ENCODE data around the gene PSMB10.

The PSMB10 gene

GRCh38 chr16:67909056-67909742, 27.5 kb downstream of the PSMB10 start:
- DNase-seq (ENCODE audit: extremely low spot score), result no peak
- TF ChIP-seq LEF1 (IDR thresholded peaks at IDR 0.05; ENCODE audit: borderline replicate concordance) (no peak), NFRKB (IDR thresholded peaks at IDR 0.05) (no peak), SUZ12 (IDR thresholded peaks at IDR 0.05) (no peak), SP1 (IDR thresholded peaks at IDR 0.05) (no peak), FOXK2 (IDR thresholded peaks at IDR 0.05) (no peak), PKNOX1 (IDR thresholded peaks at IDR 0.05) (no peak), ZNF384 (IDR thresholded peaks at IDR 0.05) (no peak), CTBP1 (IDR thresholded peaks at IDR 0.05; ENCODE audit: borderline replicate concordance) (no peak), TARDBP (IDR thresholded peaks at IDR 0.05) (no peak), HDGF (IDR thresholded peaks at IDR 0.05; ENCODE audit: borderline replicate concordance) (no peak), BHLHE40 (IDR thresholded peaks at IDR 0.05; ENCODE audit: borderline replicate concordance) (no peak), ELF4 (IDR thresholded peaks at IDR 0.05) (no peak), ARNT (IDR thresholded peaks at IDR 0.05) (no peak), FOXM1 (IDR thresholded peaks at IDR 0.05; ENCODE audit: borderline replicate concordance) (no peak), FOXA1 (IDR thresholded peaks at IDR 0.05) (no peak), L3MBTL2 (conservative IDR thresholded peaks at IDR 0.05) (no peak)
- ChIA-PET POLR2A (no interaction called here), CTCF (no interaction called here)

GRCh38 chr16:67907397-67908180, 29.1 kb downstream of the PSMB10 start:
- TF ChIP-seq HDGF (IDR thresholded peaks at IDR 0.05; ENCODE audit: borderline replicate concordance), result no peak
- TF ChIP-seq TARDBP (IDR thresholded peaks at IDR 0.05), result no peak
- no peak for TF ChIP-seq LEF1 (IDR thresholded peaks at IDR 0.05; ENCODE audit: borderline replicate concordance)
- TF ChIP-seq CTBP1 (IDR thresholded peaks at IDR 0.05; ENCODE audit: borderline replicate concordance), result no peak
- TF ChIP-seq L3MBTL2 (conservative IDR thresholded peaks at IDR 0.05), result no peak
- no peak for TF ChIP-seq SP1 (IDR thresholded peaks at IDR 0.05)
- TF ChIP-seq BHLHE40 (IDR thresholded peaks at IDR 0.05; ENCODE audit: borderline replicate concordance), result no peak
- POLR2A ChIA-PET, result interaction anchor here (0.8 kb wide), 1 partner anchor 14 kb away, joined by 3 read pairs; the partner anchor contains the start of gene PSKH1
- no peak for DNase-seq (ENCODE audit: extremely low spot score)
- CTCF ChIA-PET, result interaction anchor here (1.1 to 1.2 kb wide), 2 partner anchors 24 to 34 kb away, joined by 3 to 6 read pairs; no protein-coding TSS in a partner anchor

GRCh38 chr16:67902831-67903230, 33.8 kb downstream of the PSMB10 start:
- no peak for DNase-seq (ENCODE audit: extremely low spot score)
- TF ChIP-seq TARDBP (IDR thresholded peaks at IDR 0.05), result no peak
- no peak for TF ChIP-seq BHLHE40 (IDR thresholded peaks at IDR 0.05; ENCODE audit: borderline replicate concordance)
- no peak for TF ChIP-seq LEF1 (IDR thresholded peaks at IDR 0.05; ENCODE audit: borderline replicate concordance)
- TF ChIP-seq SUZ12 (IDR thresholded peaks at IDR 0.05), result no peak
- TF ChIP-seq SP1 (IDR thresholded peaks at IDR 0.05), result no peak
- no peak for TF ChIP-seq HDGF (IDR thresholded peaks at IDR 0.05; ENCODE audit: borderline replicate concordance)
- no peak for TF ChIP-seq FOXA1 (IDR thresholded peaks at IDR 0.05)
- TF ChIP-seq PKNOX1 (IDR thresholded peaks at IDR 0.05), result no peak
- no peak for TF ChIP-seq ELF4 (IDR thresholded peaks at IDR 0.05)
- TF ChIP-seq ARNT (IDR thresholded peaks at IDR 0.05), result no peak
- no peak for TF ChIP-seq ZNF384 (IDR thresholded peaks at IDR 0.05)
- TF ChIP-seq NFRKB (IDR thresholded peaks at IDR 0.05), result no peak
- POLR2A ChIA-PET, result no interaction called here
- CTCF ChIA-PET, result no interaction called here

- DNase-seq (ENCODE audit: extremely low spot score), result no peak
- CTCF ChIA-PET, result no interaction called here
- POLR2A ChIA-PET, result no interaction called here
- TF ChIP-seq SP1 (IDR thresholded peaks at IDR 0.05), result no peak
- no peak for TF ChIP-seq TARDBP (IDR thresholded peaks at IDR 0.05)
- no peak for TF ChIP-seq ARNT (IDR thresholded peaks at IDR 0.05)
- TF ChIP-seq PKNOX1 (IDR thresholded peaks at IDR 0.05), result no peak
- TF ChIP-seq ZNF384 (IDR thresholded peaks at IDR 0.05), result no peak
- TF ChIP-seq NFRKB (IDR thresholded peaks at IDR 0.05), result no peak
- TF ChIP-seq L3MBTL2 (conservative IDR thresholded peaks at IDR 0.05), result no peak
- no peak for TF ChIP-seq FOXK2 (IDR thresholded peaks at IDR 0.05)
- no peak for TF ChIP-seq LEF1 (IDR thresholded peaks at IDR 0.05; ENCODE audit: borderline replicate concordance)
- no peak for TF ChIP-seq HDGF (IDR thresholded peaks at IDR 0.05; ENCODE audit: borderline replicate concordance)
- no peak for TF ChIP-seq CTBP1 (IDR thresholded peaks at IDR 0.05; ENCODE audit: borderline replicate concordance)
Observed at GRCh38 chr16:67901734-67902133, 34.9 kb downstream of the PSMB10 start.

GRCh38 chr16:67897231-67897630, 39.4 kb downstream of the PSMB10 start:
- no peak for TF ChIP-seq HDGF (IDR thresholded peaks at IDR 0.05; ENCODE audit: borderline replicate concordance)
- TF ChIP-seq BHLHE40 (IDR thresholded peaks at IDR 0.05; ENCODE audit: borderline replicate concordance), result no peak
- no peak for TF ChIP-seq FOXK2 (IDR thresholded peaks at IDR 0.05)
- TF ChIP-seq ELF4 (IDR thresholded peaks at IDR 0.05), result no peak
- TF ChIP-seq NFRKB (IDR thresholded peaks at IDR 0.05), result no peak
- TF ChIP-seq SUZ12 (IDR thresholded peaks at IDR 0.05), result no peak
- TF ChIP-seq FOXM1 (IDR thresholded peaks at IDR 0.05; ENCODE audit: borderline replicate concordance), result no peak
- TF ChIP-seq ARNT (IDR thresholded peaks at IDR 0.05), result no peak
- no peak for TF ChIP-seq L3MBTL2 (conservative IDR thresholded peaks at IDR 0.05)
- no peak for TF ChIP-seq CTBP1 (IDR thresholded peaks at IDR 0.05; ENCODE audit: borderline replicate concordance)
- no peak for TF ChIP-seq LEF1 (IDR thresholded peaks at IDR 0.05; ENCODE audit: borderline replicate concordance)
- DNase-seq (ENCODE audit: extremely low spot score), result no peak
- CTCF ChIA-PET, result interaction anchor here (1.2 kb wide), 1 partner anchor 14 kb away, joined by 5 read pairs; no protein-coding TSS in a partner anchor
- POLR2A ChIA-PET, result interaction anchor here (0.8 to 1.0 kb wide), 2 partner anchors 11 to 13 kb away, joined by 3 to 4 read pairs; partner anchors contain the start of gene NRN1L
